Measurements from ENCODE around the gene UBAP1L. TPM values are rescaled to one million over a fixed set of nuclear protein-coding genes. Genes with fewer than 3 reads are reported as not detected.

Gene UBAP1L
- total RNA-seq, 1 experiment from 2014 or later, result 3.0 TPM

GRCh38 chr15:65092911-65093792 is 21.8 kb downstream of the UBAP1L start:
- H3K56ac ChIP-seq (ENCODE audit: insufficient read length, low read depth, low read length), result no peak overlapping the region
- H3K4me1 Mint-ChIP-seq, result peaks cover 16 to 18% of the 10 kb centered on the region in 2 experiments
- H3K9ac ChIP-seq (ENCODE audit: extremely low read depth, insufficient read length, low read length), result no peak overlapping the region
- H3K14ac ChIP-seq (ENCODE audit: insufficient read depth, low read length), result no peak overlapping the region
- no peak overlapping the region for H4K8ac ChIP-seq (replicated peaks; ENCODE audit: insufficient read length, low read depth, low read length)
- H3K23me2 ChIP-seq (ENCODE audit: insufficient read length, low read depth, low read length, poor library complexity, severe bottlenecking), result no peaks in the 10 kb centered on the region
- H3K4me2 ChIP-seq (ENCODE audit: insufficient read depth, insufficient read length, low read length), result no peak overlapping the region
- TF ChIP-seq CTCF (conservative IDR thresholded peaks at IDR 0.05), result no peak
- no peak overlapping the region for H2BK12ac ChIP-seq (ENCODE audit: insufficient read length, low read depth, low read length)
- DNase-seq, result peak; percentile 24
- no peak overlapping the region for H3K4ac ChIP-seq (ENCODE audit: low read depth, low read length)
- H2BK5ac ChIP-seq (ENCODE audit: insufficient read length, low read length), result no peak overlapping the region
- no peaks in the 10 kb centered on the region; the same call in 1 of the 2 replicates for H3K27me3 Mint-ChIP-seq (ENCODE audit: low read depth)
- H3K9me3 ChIP-seq (ENCODE audit: control insufficient read depth, low read depth, low read length), result no peaks in the 10 kb centered on the region
- no peak overlapping the region; a peak in 1 of 5 replicates for H3K4me3 Mint-ChIP-seq
- no peaks in the 10 kb centered on the region for H3K79me2 ChIP-seq (ENCODE audit: insufficient read depth, low read length)
- H3K27ac Mint-ChIP-seq, result peak overlapping the region in 1 of 3 experiments; percentile 57; a peak in 1 of 7 replicates
- H2AFZ ChIP-seq (ENCODE audit: low read length), result no peak overlapping the region
- H3K36me3 Mint-ChIP-seq (ENCODE audit: insufficient read depth in 1 of 3, low read depth in 3 of 3), result peaks cover 0 to 3% (median 2%) of the 10 kb centered on the region in 3 experiments; a peak in 2 of 7 replicates
- no peaks in the 10 kb centered on the region for H4K20me1 ChIP-seq (ENCODE audit: control insufficient read depth, insufficient read depth, insufficient read length)
- H4K5ac ChIP-seq (ENCODE audit: insufficient read length, low read depth, low read length), result no peak overlapping the region
- no peak overlapping the region for H2AK5ac ChIP-seq (ENCODE audit: insufficient read length, low read length)
- H3K4me1 ChIP-seq (ENCODE audit: insufficient read depth, low read length), result no peaks in the 10 kb centered on the region
- no peak overlapping the region for H2BK120ac ChIP-seq (ENCODE audit: low read depth, low read length, poor library complexity, severe bottlenecking)
- H3K9me3 Mint-ChIP-seq, result no peaks in the 10 kb centered on the region
- no peak overlapping the region for H2BK15ac ChIP-seq (ENCODE audit: low read depth, low read length)
- H2BK20ac ChIP-seq (ENCODE audit: low read depth, low read length, poor library complexity, severe bottlenecking), result no peak overlapping the region
- no peak overlapping the region for H3K27ac ChIP-seq (ENCODE audit: insufficient read length, low read depth, low read length)
- H3K18ac ChIP-seq (ENCODE audit: insufficient read length, low read depth, low read length), result no peak overlapping the region
- no peaks in the 10 kb centered on the region for H3K27me3 ChIP-seq (ENCODE audit: insufficient read depth, low read length)
- WGBS (ENCODE audit: extremely low coverage, insufficient read length, low lambda C conversion rate), result no CpG with 5 or more reads among the region's 17 CpGs
- no peaks in the 10 kb centered on the region for H3K79me1 ChIP-seq (ENCODE audit: insufficient read depth, low read depth, low read length, poor library complexity, severe bottlenecking)
- no peak overlapping the region for H3T11ph ChIP-seq (ENCODE audit: low read length)
- H3K23ac ChIP-seq (ENCODE audit: insufficient read length, low read depth, low read length), result no peak overlapping the region
- no peak overlapping the region for H4K91ac ChIP-seq (ENCODE audit: insufficient read length, low read depth, low read length)

Measured in H9 (cell line).